Measurements from ENCODE around the gene WBP1.
A peak's percentile ranks its signal among the peaks of the same experiment; 100 is the strongest.
"Not testable (repeated sequence)": the region's sequence is repeated elsewhere in the genome, so short reads cannot be mapped to it uniquely, and the experiment has no call there.

WBP1 gene

DNA sequence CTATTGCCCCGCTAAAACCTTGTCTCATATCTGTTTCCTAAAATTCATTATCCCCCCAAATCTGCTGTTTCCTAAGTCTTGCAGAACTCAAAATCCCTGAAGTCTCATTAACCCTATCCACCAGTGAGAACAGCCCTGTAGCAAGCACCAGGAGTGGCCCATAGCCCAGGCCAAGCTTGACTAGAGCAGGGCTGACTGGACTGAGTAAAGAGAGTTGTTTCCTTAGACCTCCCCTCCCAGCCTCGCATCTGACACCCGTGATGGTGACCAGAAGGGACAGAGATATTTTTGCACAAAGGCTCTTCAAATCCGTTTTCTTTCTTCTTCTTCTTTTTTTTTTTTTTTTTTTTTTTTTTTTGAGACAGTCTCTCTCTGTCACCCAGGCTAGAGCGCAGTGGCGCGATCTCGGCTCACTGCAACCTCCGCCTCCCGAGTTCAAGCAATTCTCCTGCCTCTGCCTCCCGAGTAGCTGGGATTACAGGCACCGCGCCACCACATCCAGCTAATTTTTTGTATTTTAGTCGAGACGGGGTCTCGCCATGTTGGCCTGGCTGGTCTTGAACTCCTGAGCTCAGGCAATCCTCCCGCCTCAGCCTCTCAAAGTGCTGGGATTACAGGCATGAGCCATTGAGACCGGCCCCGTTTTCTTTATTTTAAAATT, 37.7 kb upstream of the WBP1 start:
- not testable (repeated sequence) for H3K36me3 ChIP-seq (ENCODE audit: control insufficient read depth, insufficient read depth, low read length); H3K27me3 ChIP-seq (ENCODE audit: control insufficient read depth, insufficient read depth, low read length); H3K9me3 ChIP-seq (ENCODE audit: control insufficient read depth, low read length)
- H3K4me3 ChIP-seq (ENCODE audit: low read length): peak overlapping the region; percentile 49
- peaks cover 20% of the 10 kb centered on the region for H3K4me1 ChIP-seq (ENCODE audit: control insufficient read depth, insufficient read depth, low read length)
- H3K9ac ChIP-seq (ENCODE audit: low read length): peak overlapping the region; percentile 80

DNA sequence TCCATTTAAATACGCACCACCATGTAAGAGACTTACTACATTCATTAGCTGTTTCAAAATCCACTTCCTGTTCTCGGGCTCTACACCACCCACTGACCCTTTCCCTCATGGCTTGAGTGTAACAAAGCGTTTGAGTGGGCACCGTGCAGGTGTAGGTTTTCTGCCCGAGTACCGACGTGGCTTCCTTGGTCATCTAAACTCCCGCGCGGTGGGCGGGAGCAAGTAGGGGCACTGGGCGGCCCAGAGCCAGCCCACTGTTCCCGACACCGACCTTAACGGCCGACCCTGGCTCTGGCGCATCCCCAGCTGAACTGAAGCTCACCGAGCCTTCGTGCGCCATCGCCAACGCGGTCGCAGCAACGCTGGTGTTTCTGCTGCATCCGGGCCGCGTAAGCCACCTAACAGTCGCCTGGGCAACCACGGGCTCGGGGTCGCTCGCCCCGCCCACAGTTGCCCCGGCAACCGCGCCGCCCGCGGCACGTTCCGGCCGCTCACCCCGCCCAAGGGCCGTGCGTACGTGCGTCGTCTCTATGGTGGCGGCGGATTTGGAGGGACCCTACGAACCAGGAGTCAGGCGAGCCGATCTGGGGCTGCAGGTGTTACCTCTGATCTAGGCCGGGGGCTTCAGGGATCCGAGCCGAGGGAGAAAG, 36.9 kb upstream of the WBP1 start, which contains the start of the genes C2orf81 and WDR54:
TSS of gene C2orf81 (minus strand) at position 399 of the 650 bp plus-strand sequence. CDS start at position 340, 59 bp downstream.
TSS of gene WDR54 (plus strand) at position 510 of the 650 bp plus-strand sequence. CDS start 424 bp downstream, outside the sequence.
- Histone ChIP-seq H3K9ac (ENCODE audit: low read length) (peak within 1 kb of the TSS; percentile 80), H3K4me1 (ENCODE audit: control insufficient read depth, insufficient read depth, low read length) (peaks cover 13% of the 10 kb centered on the region), H3K9me3 (ENCODE audit: control insufficient read depth, low read length) (no peaks in the 10 kb centered on the region), H3K4me3 (ENCODE audit: low read length) (peak within 1 kb of the TSS; percentile 49), H3K36me3 (ENCODE audit: control insufficient read depth, insufficient read depth, low read length) (no peaks in the 10 kb centered on the region), H3K27me3 (ENCODE audit: control insufficient read depth, insufficient read depth, low read length) (no peaks in the 10 kb centered on the region)

DNA sequence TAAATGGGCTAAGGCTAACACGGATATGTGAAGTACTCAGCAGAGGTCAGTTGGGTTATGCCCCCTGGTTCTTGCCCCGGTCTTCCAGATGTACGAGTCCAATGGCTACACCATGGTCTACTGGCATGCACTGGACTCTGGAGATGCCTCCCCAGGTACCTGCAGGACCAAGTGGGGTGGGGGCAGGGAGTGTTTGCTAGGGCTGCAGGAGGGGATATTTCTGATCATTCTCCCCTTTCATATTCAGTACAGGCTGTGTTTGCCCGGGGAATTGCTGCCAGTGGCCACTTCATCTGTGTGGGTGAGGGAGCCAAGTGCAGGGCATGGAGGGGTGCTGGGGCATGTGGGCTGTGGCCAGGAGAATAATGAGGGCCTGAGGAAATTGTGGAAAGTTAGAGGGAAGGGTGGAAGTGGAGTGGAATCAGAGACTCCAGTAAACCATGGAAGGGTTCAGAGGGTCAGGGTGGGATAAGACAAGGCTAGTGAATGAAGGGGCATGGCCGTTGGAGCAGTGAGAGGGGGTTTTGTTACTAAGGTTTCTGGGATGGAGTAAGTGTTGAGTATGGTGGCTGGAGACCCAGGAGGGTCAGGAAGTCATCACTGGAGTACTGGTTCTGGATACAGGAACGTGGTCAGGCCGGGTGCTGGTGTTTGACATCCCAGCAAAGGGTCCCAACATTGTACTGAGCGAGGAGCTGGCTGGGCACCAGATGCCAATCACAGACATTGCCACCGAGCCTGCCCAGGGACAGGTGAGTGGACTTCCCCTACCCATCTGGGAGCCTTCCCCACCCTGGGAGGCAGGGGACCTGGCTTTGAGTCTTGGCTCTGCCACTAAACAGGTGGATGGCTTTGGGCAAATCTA, 34.8 kb upstream of the WBP1 start:
- Histone ChIP-seq H3K27me3 (ENCODE audit: control insufficient read depth, insufficient read depth, low read length) (no peaks in the 10 kb centered on the region), H3K9me3 (ENCODE audit: control insufficient read depth, low read length) (no peaks in the 10 kb centered on the region), H3K9ac (ENCODE audit: low read length) (no peak overlapping the region), H3K4me1 (ENCODE audit: control insufficient read depth, insufficient read depth, low read length) (peaks cover 13% of the 10 kb centered on the region), H3K36me3 (ENCODE audit: control insufficient read depth, insufficient read depth, low read length) (no peaks in the 10 kb centered on the region), H3K4me3 (ENCODE audit: low read length) (no peak overlapping the region)

DNA sequence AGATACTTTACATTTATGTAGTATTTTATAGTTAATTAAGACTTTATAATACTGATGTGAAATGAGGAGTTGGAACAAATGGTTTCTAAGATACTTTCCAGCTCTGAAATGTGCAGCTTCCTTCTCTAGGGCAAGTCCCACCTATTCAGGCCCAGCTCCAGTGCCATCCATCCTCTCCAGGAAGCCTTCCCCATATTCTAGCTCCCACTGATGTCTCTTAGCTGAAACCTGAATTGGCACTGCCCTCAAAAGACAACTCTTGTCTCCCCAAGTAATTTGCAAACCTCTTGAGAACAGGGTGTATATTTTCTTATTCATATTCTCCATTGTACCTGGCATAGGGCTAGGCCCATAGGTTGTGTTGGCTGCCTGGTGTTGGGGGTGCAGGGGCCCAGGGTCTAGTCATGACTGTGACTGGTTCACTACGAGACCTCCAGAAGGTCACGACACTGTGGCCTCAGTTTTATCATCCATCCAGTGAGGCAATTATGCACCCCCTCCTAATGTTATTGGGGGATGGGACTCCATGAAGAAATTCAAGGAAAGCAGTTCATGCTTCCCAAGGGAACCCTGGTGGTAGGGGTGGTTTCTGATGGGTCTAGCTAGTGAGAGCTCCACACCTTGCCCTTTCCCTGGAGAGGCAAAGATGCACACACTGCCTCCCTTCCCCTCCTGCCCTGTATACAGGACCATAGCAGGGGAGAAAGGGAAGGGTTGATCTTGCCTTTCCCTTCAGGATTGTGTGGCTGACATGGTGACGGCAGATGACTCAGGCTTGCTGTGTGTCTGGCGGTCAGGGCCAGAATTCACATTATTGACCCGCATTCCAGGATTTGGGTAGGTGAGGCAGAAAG, 33.9 kb upstream of the WBP1 start:
- Histone ChIP-seq H3K36me3 (ENCODE audit: control insufficient read depth, insufficient read depth, low read length) (no peaks in the 10 kb centered on the region), H3K4me1 (ENCODE audit: control insufficient read depth, insufficient read depth, low read length) (peaks cover 17% of the 10 kb centered on the region), H3K9ac (ENCODE audit: low read length) (no peak overlapping the region), H3K27me3 (ENCODE audit: control insufficient read depth, insufficient read depth, low read length) (no peaks in the 10 kb centered on the region), H3K9me3 (ENCODE audit: control insufficient read depth, low read length) (no peaks in the 10 kb centered on the region), H3K4me3 (ENCODE audit: low read length) (no peak overlapping the region)

DNA sequence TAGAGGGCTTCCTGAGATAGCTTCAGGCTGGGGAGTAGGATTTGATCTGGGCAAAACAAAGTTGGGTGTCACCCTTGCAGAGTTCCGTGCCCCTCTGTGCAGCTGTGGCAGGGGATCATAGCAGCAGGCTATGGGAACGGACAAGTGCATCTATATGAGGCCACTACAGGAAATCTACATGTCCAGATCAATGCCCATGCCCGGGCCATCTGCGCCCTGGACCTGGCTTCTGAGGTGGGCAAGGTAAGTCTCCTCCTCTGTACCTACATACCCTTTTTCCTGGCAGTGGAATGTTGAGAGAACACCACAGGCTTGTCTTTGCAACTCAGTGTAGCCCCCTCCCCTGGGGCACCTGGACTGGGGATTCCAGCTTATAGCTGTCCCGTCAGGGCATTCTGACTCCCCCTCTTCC, 33.2 kb upstream of the WBP1 start:
- H3K27me3 ChIP-seq (ENCODE audit: control insufficient read depth, insufficient read depth, low read length): no peaks in the 10 kb centered on the region
- no peak overlapping the region for H3K9ac ChIP-seq (ENCODE audit: low read length)
- H3K4me1 ChIP-seq (ENCODE audit: control insufficient read depth, insufficient read depth, low read length): peaks cover 23% of the 10 kb centered on the region
- peaks cover 1% of the 10 kb centered on the region for H3K36me3 ChIP-seq (ENCODE audit: control insufficient read depth, insufficient read depth, low read length)
- H3K4me3 ChIP-seq (ENCODE audit: low read length): no peak overlapping the region
- no peaks in the 10 kb centered on the region for H3K9me3 ChIP-seq (ENCODE audit: control insufficient read depth, low read length)

DNA sequence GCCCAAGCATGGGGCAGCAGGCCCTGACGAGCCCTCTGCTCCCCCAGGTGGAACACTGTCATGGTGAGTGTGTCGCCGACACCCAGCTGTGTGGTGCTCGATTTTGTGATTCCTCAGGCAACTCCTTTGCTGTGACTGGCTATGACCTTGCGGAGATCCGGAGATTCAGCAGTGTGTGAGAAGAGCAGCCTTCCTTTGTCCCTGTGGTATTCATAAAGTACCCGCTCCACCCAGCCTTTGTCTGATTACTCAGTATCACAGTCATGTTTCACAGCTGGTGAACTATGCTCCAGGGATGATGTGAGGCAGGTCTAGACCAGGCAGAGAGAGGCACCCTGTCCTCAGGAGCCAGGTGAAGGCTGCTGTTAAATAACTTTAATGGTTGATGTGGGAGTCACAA, 32.7 kb upstream of the WBP1 start:
- Histone ChIP-seq H3K4me1 (ENCODE audit: control insufficient read depth, insufficient read depth, low read length) (peaks cover 28% of the 10 kb centered on the region), H3K9me3 (ENCODE audit: control insufficient read depth, low read length) (no peaks in the 10 kb centered on the region), H3K27me3 (ENCODE audit: control insufficient read depth, insufficient read depth, low read length) (no peaks in the 10 kb centered on the region), H3K4me3 (ENCODE audit: low read length) (no peak overlapping the region), H3K9ac (ENCODE audit: low read length) (no peak overlapping the region), H3K36me3 (ENCODE audit: control insufficient read depth, insufficient read depth, low read length) (peaks cover 5% of the 10 kb centered on the region)

DNA sequence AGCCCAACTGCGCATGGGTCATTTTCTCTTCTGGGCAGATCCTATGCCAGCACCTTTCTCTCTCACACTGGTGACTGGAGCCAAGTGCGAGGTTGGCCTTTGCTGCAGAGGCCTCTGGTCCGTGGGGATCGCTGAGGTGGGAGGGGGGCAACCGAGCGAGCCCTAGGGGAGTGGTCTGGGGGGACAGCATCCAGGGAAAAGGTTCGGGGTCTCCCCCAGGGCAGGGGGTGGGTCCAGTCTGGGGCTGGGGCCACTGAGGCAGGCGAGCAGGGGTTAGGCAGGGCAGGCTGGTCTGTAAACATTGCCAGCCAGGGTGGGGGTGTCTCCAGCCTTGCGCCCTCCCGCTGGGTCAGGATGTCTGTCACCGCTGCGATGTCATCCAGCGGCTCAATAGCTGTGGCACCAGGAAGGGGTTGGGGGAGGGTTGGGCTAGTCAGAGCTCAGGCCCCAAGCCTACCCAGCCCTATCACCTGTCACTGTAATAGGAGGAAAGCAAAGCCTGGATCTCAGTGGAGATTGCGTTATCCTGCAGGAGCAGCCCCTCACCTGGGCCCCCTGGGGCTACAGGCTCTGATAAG, 32.0 kb upstream of the WBP1 start:
- peaks cover 23% of the 10 kb centered on the region for H3K4me1 ChIP-seq (ENCODE audit: control insufficient read depth, insufficient read depth, low read length)
- no peak overlapping the region for H3K9ac ChIP-seq (ENCODE audit: low read length)
- H3K27me3 ChIP-seq (ENCODE audit: control insufficient read depth, insufficient read depth, low read length): no peaks in the 10 kb centered on the region
- H3K9me3 ChIP-seq (ENCODE audit: control insufficient read depth, low read length): no peaks in the 10 kb centered on the region
- H3K4me3 ChIP-seq (ENCODE audit: low read length): no peak overlapping the region
- peaks cover 5% of the 10 kb centered on the region for H3K36me3 ChIP-seq (ENCODE audit: control insufficient read depth, insufficient read depth, low read length)

DNA sequence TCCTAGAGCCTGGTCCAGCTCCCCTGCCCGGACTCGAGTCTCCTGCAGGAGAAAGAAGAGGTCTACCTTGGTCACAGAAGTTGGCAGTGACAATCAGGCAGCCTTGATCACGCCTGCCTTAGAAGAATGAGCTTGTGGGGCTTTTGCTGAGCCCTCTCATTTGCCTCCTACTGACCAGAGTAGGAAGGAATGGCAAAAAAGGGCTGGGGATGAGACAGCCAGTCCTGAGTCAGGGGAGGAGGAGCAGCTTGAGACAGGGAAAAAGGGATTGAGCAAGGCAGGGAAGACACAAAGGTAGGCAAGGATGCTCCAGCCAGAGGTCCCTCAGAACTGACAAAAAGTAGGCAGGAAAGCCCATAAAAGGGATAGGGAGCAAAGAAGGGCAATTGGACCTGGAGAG, 30.7 kb upstream of the WBP1 start:
- Histone ChIP-seq H3K27me3 (ENCODE audit: control insufficient read depth, insufficient read depth, low read length) (no peaks in the 10 kb centered on the region), H3K4me3 (ENCODE audit: low read length) (no peak overlapping the region), H3K4me1 (ENCODE audit: control insufficient read depth, insufficient read depth, low read length) (peaks cover 16% of the 10 kb centered on the region), H3K9ac (ENCODE audit: low read length) (no peak overlapping the region), H3K36me3 (ENCODE audit: control insufficient read depth, insufficient read depth, low read length) (peaks cover 5% of the 10 kb centered on the region), H3K9me3 (ENCODE audit: control insufficient read depth, low read length) (no peaks in the 10 kb centered on the region)

DNA sequence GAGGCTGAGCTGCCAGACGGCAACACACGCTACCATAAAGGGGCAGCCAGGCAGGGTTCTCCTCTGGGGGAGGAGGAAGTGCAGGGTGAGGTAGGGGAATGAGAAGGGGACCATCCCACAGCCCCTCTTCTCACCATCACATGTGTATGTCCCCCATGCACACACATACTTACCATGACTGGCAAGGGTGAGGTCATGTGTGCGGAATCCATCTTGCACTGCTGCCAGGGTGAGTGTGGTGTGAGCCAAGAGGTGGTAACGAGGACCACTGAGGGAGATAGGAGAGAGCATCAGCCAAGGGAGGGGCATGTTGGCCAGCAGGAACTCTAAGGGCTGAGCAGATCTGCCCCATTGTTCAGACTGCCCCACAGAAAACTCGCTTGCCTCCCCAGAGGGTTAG, 29.6 kb upstream of the WBP1 start:
- Histone ChIP-seq H3K4me3 (ENCODE audit: low read length) (no peak overlapping the region), H3K4me1 (ENCODE audit: control insufficient read depth, insufficient read depth, low read length) (peaks cover 16% of the 10 kb centered on the region), H3K27me3 (ENCODE audit: control insufficient read depth, insufficient read depth, low read length) (no peaks in the 10 kb centered on the region), H3K9ac (ENCODE audit: low read length) (no peak overlapping the region), H3K36me3 (ENCODE audit: control insufficient read depth, insufficient read depth, low read length) (peaks cover 5% of the 10 kb centered on the region), H3K9me3 (ENCODE audit: control insufficient read depth, low read length) (no peaks in the 10 kb centered on the region)

DNA sequence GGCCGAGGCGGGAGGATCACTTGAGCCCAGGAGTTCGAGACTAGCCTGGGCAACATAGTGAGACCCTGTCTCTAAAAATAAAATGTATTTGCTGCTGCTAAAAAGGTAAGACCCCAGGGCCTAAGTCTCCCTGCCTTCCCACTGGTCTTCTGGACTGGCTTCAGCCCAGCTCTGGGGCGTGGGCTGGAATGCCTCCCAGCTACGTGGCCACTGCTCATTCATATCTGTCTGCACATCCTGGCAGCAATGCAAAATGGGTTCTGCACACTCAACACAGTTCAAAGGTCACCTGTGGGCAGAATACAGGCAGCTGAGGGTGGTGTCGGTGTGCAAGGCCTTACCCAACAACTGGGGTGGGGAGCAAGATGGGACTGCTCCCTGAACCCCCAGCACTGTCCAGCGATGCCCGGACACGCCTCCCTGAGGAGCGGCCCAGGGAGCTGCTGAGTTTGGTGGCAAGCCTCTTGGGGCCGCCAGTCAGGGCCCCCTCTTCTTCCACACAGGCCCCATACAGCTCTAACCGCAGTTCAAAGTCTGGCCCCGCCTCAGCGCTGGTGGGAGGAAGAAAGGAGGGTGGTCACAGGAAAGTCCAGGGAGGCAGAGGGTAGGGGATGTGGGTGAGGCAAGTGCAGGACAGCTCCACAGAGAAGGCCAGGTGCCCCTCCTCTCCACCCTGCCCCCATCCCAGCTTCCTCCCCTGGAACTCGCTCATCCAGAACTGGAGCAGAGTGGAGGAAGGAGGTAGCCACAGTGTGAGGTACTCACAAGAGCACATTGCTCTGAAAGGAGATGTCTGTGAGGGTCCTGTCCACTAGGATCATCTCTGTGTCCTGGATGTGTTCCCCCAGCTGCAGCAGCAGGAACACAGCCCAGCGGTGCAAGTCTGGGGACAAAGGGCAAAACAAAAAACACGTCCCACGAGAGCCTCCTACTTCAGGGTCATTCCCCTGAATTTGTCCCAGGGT, 28.5 kb upstream of the WBP1 start:
- Histone ChIP-seq H3K36me3 (ENCODE audit: control insufficient read depth, insufficient read depth, low read length) (peaks cover 5% of the 10 kb centered on the region), H3K4me1 (ENCODE audit: control insufficient read depth, insufficient read depth, low read length) (peaks cover 16% of the 10 kb centered on the region), H3K4me3 (ENCODE audit: low read length) (no peak overlapping the region), H3K9me3 (ENCODE audit: control insufficient read depth, low read length) (no peaks in the 10 kb centered on the region), H3K9ac (ENCODE audit: low read length) (no peak overlapping the region), H3K27me3 (ENCODE audit: control insufficient read depth, insufficient read depth, low read length) (no peaks in the 10 kb centered on the region)

Data from mucosa of stomach (tissue), 1 donor.